Trophoblast cell (in vitro differentiated cells and primary cell): ENCODE measurements around the gene CWC22.

Experiments used
- DNase-seq, 2 donors: peaks; one replicate each; pipeline ENCODE4 v3.0.0-alpha.2; 2016
- H2AFZ ChIP-seq: 2 replicates; pipeline ENCODE4 v1.6.1; 2013; ENCODE audit warnings: low read length, moderate library complexity, mild to moderate bottlenecking; ENCODE audit not compliant: insufficient read depth, poor library complexity
- H2AK5ac ChIP-seq: 2 replicates; pipeline ENCODE4 v1.6.1; 2013; ENCODE audit warnings: mild to moderate bottlenecking, low read length
- H2BK120ac ChIP-seq: 2 replicates; pipeline ENCODE4 v1.6.1; 2013; ENCODE audit warnings: low read length, mild to moderate bottlenecking, moderate library complexity; ENCODE audit not compliant: insufficient read depth, poor library complexity
- H2BK12ac ChIP-seq: 2 replicates; pipeline ENCODE4 v1.6.1; 2013; ENCODE audit warnings: mild to moderate bottlenecking, low read length, moderate library complexity
- H2BK5ac ChIP-seq: 2 replicates; pipeline ENCODE4 v1.6.1; 2013; ENCODE audit warnings: low read length, low read depth, moderate library complexity, mild to moderate bottlenecking; ENCODE audit not compliant: poor library complexity
- H3K14ac ChIP-seq: 2 replicates; pipeline ENCODE4 v1.6.1; 2013; ENCODE audit warnings: mild to moderate bottlenecking, low read length
- H3K18ac ChIP-seq: 2 replicates; pipeline ENCODE4 v1.6.1; 2013; ENCODE audit warnings: mild to moderate bottlenecking, low read length
- H3K23ac ChIP-seq: 2 replicates; pipeline ENCODE4 v1.6.1; 2013; ENCODE audit warnings: low read length
- H3K27ac ChIP-seq: 2 replicates; pipeline ENCODE4 v1.5.1; 2013; ENCODE audit warnings: low read depth, mild to moderate bottlenecking, inconsistent platforms, low read length, moderate library complexity
- H3K27me3 ChIP-seq: 2 replicates; pipeline ENCODE4 v1.6.1; 2013; ENCODE audit warnings: inconsistent platforms, mild to moderate bottlenecking, low read length, moderate library complexity; ENCODE audit not compliant: insufficient read depth
- H3K36me3 ChIP-seq, 2 experiments: 1 replicate in 1 of 2; 2 replicates in 1 of 2; pipeline ENCODE4 v1.6.1; 2013; ENCODE audit warnings: low read length in 2 of 2, mild to moderate bottlenecking in 2 of 2, moderate library complexity in 1 of 2; ENCODE audit not compliant: insufficient read depth in 2 of 2, control insufficient read depth in 1 of 2
- H3K4ac ChIP-seq: 2 replicates; pipeline ENCODE4 v1.6.1; 2013; ENCODE audit warnings: low read depth, mild to moderate bottlenecking, low read length, moderate library complexity
- H3K4me1 ChIP-seq, 2 experiments: 1 replicate in 1 of 2; 2 replicates in 1 of 2; pipeline ENCODE4 v1.6.1; 2013; ENCODE audit warnings: low read length in 2 of 2, mild to moderate bottlenecking in 2 of 2, moderate library complexity in 1 of 2; ENCODE audit not compliant: insufficient read depth in 2 of 2, control insufficient read depth in 1 of 2
- H3K4me2 ChIP-seq: 2 replicates; pipeline ENCODE4 v1.6.1; 2013; ENCODE audit warnings: inconsistent platforms, mild to moderate bottlenecking, low read length, moderate library complexity
- H3K4me3 ChIP-seq: 2 replicates; pipeline ENCODE4 v1.5.1; 2013; ENCODE audit warnings: mild to moderate bottlenecking, low read depth, low read length, inconsistent platforms
- H3K79me1 ChIP-seq: one replicate; pipeline ENCODE4 v1.6.1; 2013; ENCODE audit warnings: low read length
- H3K79me2 ChIP-seq: 2 replicates; pipeline ENCODE4 v1.6.1; 2013; ENCODE audit warnings: low read length, mild to moderate bottlenecking; ENCODE audit not compliant: control insufficient read depth, insufficient read depth, poor library complexity
- H3K9ac ChIP-seq: 2 replicates; pipeline ENCODE4 v1.6.1; 2013; ENCODE audit warnings: mild to moderate bottlenecking, low read length
- H3K9me3 ChIP-seq: 2 replicates; pipeline ENCODE4 v1.6.1; 2013; ENCODE audit warnings: low read depth, mild to moderate bottlenecking, control low read depth, inconsistent platforms, low read length; ENCODE audit not compliant: insufficient read depth
- H4K12ac ChIP-seq: 2 replicates; pipeline ENCODE4 v1.6.1; 2013; ENCODE audit warnings: low read depth, mild to moderate bottlenecking, low read length, moderate library complexity
- H4K8ac ChIP-seq: 2 replicates; pipeline ENCODE4 v1.6.1; 2013; ENCODE audit warnings: low read depth, mild to moderate bottlenecking, low read length, moderate library complexity
- H4K91ac ChIP-seq: one replicate; pipeline ENCODE4 v1.6.1; 2013; ENCODE audit warnings: low read depth, mild to moderate bottlenecking, low read length, moderate library complexity
- WGBS: extraction: QIAGEN DNeasy Blood & Tissue Kit; methylation state at CpG from one replicate; pipeline ENCODE4 v1.1.7; 2013; ENCODE audit warnings: missing lambda C conversion rate; ENCODE audit not compliant: insufficient read length, insufficient coverage; ENCODE audit errors: extremely low coverage; 5-methylcytosine and 5-hydroxymethylcytosine counted together

CWC22 gene

GRCh38 chr2:179981085-179981484, 26.0 kb downstream of the CWC22 start:
- H3K79me2 ChIP-seq: no peaks in the 10 kb centered on the region
- no peak overlapping the region for H3K4me2 ChIP-seq
- no peak overlapping the region for H3K14ac ChIP-seq
- H3K79me1 ChIP-seq: no peaks in the 10 kb centered on the region
- H4K12ac ChIP-seq: no peak overlapping the region
- no peak overlapping the region for H2BK120ac ChIP-seq
- H3K9me3 ChIP-seq: no peaks in the 10 kb centered on the region
- H3K4ac ChIP-seq: no peak overlapping the region
- H3K9ac ChIP-seq: no peak overlapping the region
- H4K8ac ChIP-seq: no peak overlapping the region
- H2AFZ ChIP-seq: no peak overlapping the region
- H3K36me3 ChIP-seq: no peaks in the 10 kb centered on the region
- H4K91ac ChIP-seq: no peak overlapping the region
- no peak overlapping the region for H3K18ac ChIP-seq
- no peaks in the 10 kb centered on the region for H3K27me3 ChIP-seq
- H3K27ac ChIP-seq: no peak overlapping the region
- H2BK12ac ChIP-seq: no peak overlapping the region
- no peak overlapping the region for H3K23ac ChIP-seq
- no peak for DNase-seq
- H3K4me1 ChIP-seq: no peaks in the 10 kb centered on the region
- H2BK5ac ChIP-seq: no peak overlapping the region
- WGBS: no CpG with 5 or more reads among the region's 1 CpG
- no peak overlapping the region for H2AK5ac ChIP-seq
- H3K4me3 ChIP-seq: no peak overlapping the region

- Histone ChIP-seq H3K4me2 (no peak overlapping the region), H4K8ac (peak overlapping the region; percentile 38), H3K27me3 (no peaks in the 10 kb centered on the region), H2BK120ac (no peak overlapping the region), H3K9ac (no peak overlapping the region), H2BK5ac (no peak overlapping the region), H3K36me3 (no peaks in the 10 kb centered on the region), H3K14ac (no peak overlapping the region), H3K4me3 (no peak overlapping the region), H2BK12ac (no peak overlapping the region), H4K91ac (no peak overlapping the region), H3K79me1 (no peaks in the 10 kb centered on the region), H4K12ac (no peak overlapping the region), H2AK5ac (no peak overlapping the region), H3K9me3 (no peaks in the 10 kb centered on the region), H2AFZ (no peak overlapping the region), H3K4ac (no peak overlapping the region), H3K79me2 (peaks cover 1% of the 10 kb centered on the region), H3K27ac (no peak overlapping the region), H3K4me1 (peaks cover 0 to 2% of the 10 kb centered on the region in 2 experiments), H3K18ac (no peak overlapping the region), H3K23ac (no peak overlapping the region)
- DNase-seq: peak; percentile 81 to 91
- WGBS: no CpG with 5 or more reads among the region's 5 CpGs
Measured at GRCh38 chr2:179974761-179975160, 32.3 kb downstream of the CWC22 start.

- H3K18ac ChIP-seq: no peak overlapping the region
- no peak overlapping the region for H3K4me2 ChIP-seq
- no CpG with 5 or more reads among the region's 3 CpGs for WGBS
- H2AK5ac ChIP-seq: no peak overlapping the region
- no peak overlapping the region for H3K27ac ChIP-seq
- H2AFZ ChIP-seq: no peak overlapping the region
- no peak overlapping the region for H4K12ac ChIP-seq
- no peaks in the 10 kb centered on the region for H3K4me1 ChIP-seq
- H3K79me2 ChIP-seq: no peaks in the 10 kb centered on the region
- H2BK5ac ChIP-seq: no peak overlapping the region
- H4K91ac ChIP-seq: no peak overlapping the region
- no peaks in the 10 kb centered on the region for H3K27me3 ChIP-seq
- no peaks in the 10 kb centered on the region for H3K36me3 ChIP-seq
- no peaks in the 10 kb centered on the region for H3K79me1 ChIP-seq
- DNase-seq: peak in 1 of 2 donors; percentile 9
- no peak overlapping the region for H3K14ac ChIP-seq
- H3K23ac ChIP-seq: no peak overlapping the region
- H3K4me3 ChIP-seq: no peak overlapping the region
- no peak overlapping the region for H2BK120ac ChIP-seq
- H3K4ac ChIP-seq: no peak overlapping the region
- H3K9ac ChIP-seq: no peak overlapping the region
- H4K8ac ChIP-seq: no peak overlapping the region
- H3K9me3 ChIP-seq: no peaks in the 10 kb centered on the region
- H2BK12ac ChIP-seq: no peak overlapping the region
Measured at GRCh38 chr2:179966778-179967394, 40.2 kb downstream of the CWC22 start.

GRCh38 chr2:179965291-179966258, 41.5 kb downstream of the CWC22 start:
- Histone ChIP-seq H3K23ac (no peak overlapping the region), H3K9me3 (no peaks in the 10 kb centered on the region), H2BK5ac (no peak overlapping the region), H3K4me2 (no peak overlapping the region), H3K18ac (no peak overlapping the region), H3K36me3 (no peaks in the 10 kb centered on the region), H3K79me1 (no peaks in the 10 kb centered on the region), H3K9ac (no peak overlapping the region), H2AK5ac (no peak overlapping the region), H3K4ac (no peak overlapping the region), H2AFZ (no peak overlapping the region), H3K14ac (no peak overlapping the region), H3K4me3 (no peak overlapping the region), H4K91ac (no peak overlapping the region), H3K27ac (no peak overlapping the region), H2BK12ac (no peak overlapping the region), H3K27me3 (no peaks in the 10 kb centered on the region), H3K4me1 (no peaks in the 10 kb centered on the region), H4K8ac (no peak overlapping the region), H4K12ac (no peak overlapping the region), H3K79me2 (no peaks in the 10 kb centered on the region), H2BK120ac (no peak overlapping the region)
- WGBS: no CpG with 5 or more reads among the region's 7 CpGs
- DNase-seq: no peak
